Measurements from ENCODE around the gene SORL1-AS1.
"Not testable (repeated sequence)": the region's sequence is repeated elsewhere in the genome, so short reads cannot be mapped to it uniquely, and the experiment has no call there.

SORL1-AS1 gene

GRCh38 chr11:121412000-121412587 is 40.7 kb downstream of the SORL1-AS1 start:
- DNase-seq (ENCODE audit: low spot score in 2 of 2, unreplicated experiment in 2 of 2), result no peak
- Mint-ChIP-seq H3K27me3 (ENCODE audit: low read depth) (no peaks in the 10 kb centered on the region), H3K4me3 (no peak overlapping the region), H3K36me3 (no peaks in the 10 kb centered on the region), H3K27ac (no peak overlapping the region), H3K9me3 (no peaks in the 10 kb centered on the region), H3K4me1 (peaks cover 1% of the 10 kb centered on the region)
- TF ChIP-seq, protein P1, sequence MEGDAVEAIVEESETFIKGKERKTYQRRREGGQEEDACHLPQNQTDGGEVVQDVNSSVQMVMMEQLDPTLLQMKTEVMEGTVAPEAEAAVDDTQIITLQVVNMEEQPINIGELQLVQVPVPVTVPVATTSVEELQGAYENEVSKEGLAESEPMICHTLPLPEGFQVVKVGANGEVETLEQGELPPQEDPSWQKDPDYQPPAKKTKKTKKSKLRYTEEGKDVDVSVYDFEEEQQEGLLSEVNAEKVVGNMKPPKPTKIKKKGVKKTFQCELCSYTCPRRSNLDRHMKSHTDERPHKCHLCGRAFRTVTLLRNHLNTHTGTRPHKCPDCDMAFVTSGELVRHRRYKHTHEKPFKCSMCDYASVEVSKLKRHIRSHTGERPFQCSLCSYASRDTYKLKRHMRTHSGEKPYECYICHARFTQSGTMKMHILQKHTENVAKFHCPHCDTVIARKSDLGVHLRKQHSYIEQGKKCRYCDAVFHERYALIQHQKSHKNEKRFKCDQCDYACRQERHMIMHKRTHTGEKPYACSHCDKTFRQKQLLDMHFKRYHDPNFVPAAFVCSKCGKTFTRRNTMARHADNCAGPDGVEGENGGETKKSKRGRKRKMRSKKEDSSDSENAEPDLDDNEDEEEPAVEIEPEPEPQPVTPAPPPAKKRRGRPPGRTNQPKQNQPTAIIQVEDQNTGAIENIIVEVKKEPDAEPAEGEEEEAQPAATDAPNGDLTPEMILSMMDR (IDR thresholded peaks at IDR 0.05; ENCODE audit: unreplicated experiment), result no peak

DNA sequence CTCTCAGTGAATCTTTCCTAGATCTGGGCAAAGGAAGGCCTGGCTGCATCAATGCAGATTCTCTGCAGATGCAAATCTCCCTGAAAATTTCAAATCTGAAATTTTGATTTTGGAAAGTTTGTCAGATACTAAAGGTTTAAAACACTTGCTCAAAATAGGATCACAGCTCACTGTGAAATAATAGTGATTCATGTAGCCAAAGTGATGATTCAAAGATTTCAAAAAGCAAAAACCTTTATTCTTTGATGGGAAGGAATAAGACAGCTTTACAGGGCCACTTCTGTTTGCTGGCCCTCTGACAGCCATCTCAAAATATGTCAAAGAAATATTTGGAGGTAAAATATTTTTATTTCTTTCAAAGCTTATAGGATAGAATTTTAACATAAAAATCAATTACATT is 41.4 kb downstream of the SORL1-AS1 start:
- not testable (repeated sequence) for H3K4me3 Mint-ChIP-seq; H3K4me1 Mint-ChIP-seq; H3K27ac Mint-ChIP-seq; H3K9me3 Mint-ChIP-seq; H3K36me3 Mint-ChIP-seq; H3K27me3 Mint-ChIP-seq (ENCODE audit: low read depth); DNase-seq (ENCODE audit: low spot score in 2 of 2, unreplicated experiment in 2 of 2)

- not testable (repeated sequence) for DNase-seq (ENCODE audit: low spot score in 2 of 2, unreplicated experiment in 2 of 2); H3K27me3 Mint-ChIP-seq (ENCODE audit: low read depth); H3K4me3 Mint-ChIP-seq; H3K9me3 Mint-ChIP-seq; H3K27ac Mint-ChIP-seq; H3K36me3 Mint-ChIP-seq; H3K4me1 Mint-ChIP-seq
Observed at GRCh38 chr11:121410041-121410440, 42.7 kb downstream of the SORL1-AS1 start.

DNA sequence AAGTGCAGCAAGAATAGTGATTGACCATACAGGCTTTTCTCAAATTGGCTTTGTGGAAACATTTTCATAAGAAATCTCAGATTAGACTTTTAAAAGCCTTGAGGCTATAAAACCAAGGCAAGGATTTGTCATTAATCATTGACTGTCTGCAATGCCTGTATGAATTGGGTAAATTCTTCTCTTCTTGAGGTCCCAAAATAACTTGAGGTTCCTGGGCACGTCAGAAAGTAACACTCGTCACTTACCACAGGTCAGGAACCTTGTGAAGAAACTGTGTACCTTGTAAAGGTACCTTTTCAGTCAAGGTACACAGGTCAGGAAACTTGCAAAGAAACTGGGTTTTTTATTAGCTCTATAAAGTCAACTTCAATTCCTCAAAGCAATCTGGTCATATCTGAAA is 43.9 kb downstream of the SORL1-AS1 start:
- Mint-ChIP-seq H3K36me3 (no peaks in the 10 kb centered on the region), H3K27ac (no peak overlapping the region), H3K4me1 (no peaks in the 10 kb centered on the region), H3K27me3 (ENCODE audit: low read depth) (no peaks in the 10 kb centered on the region), H3K9me3 (peaks cover 4% of the 10 kb centered on the region), H3K4me3 (no peak overlapping the region)
- no peak for DNase-seq (ENCODE audit: low spot score in 2 of 2, unreplicated experiment in 2 of 2)
- TF ChIP-seq, protein P1 (IDR thresholded peaks at IDR 0.05; ENCODE audit: unreplicated experiment), result no peak

DNA sequence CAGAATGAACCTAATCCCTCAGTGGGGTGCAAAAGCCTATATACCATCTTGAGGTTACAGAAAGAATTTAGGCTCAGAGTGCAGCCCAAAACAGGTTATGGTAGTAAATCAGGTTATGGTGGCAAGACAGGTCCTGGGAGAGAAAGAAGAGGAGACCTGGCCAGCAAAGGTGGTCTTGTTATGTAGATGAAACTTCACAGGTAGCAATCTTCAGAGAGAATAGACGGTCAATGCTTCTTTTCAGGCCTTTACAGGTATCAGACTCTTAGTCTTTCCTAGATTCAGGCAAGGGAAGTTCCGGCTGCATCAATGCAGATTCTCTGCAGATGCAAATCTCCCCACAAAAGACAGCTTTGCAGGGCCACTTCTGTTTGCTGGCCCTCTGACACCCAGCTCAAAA is 46.5 kb downstream of the SORL1-AS1 start:
- Mint-ChIP-seq H3K4me1 (no peaks in the 10 kb centered on the region), H3K27me3 (ENCODE audit: low read depth) (no peaks in the 10 kb centered on the region), H3K9me3 (peaks cover 17% of the 10 kb centered on the region), H3K4me3 (no peak overlapping the region), H3K27ac (no peak overlapping the region), H3K36me3 (no peaks in the 10 kb centered on the region)
- no peak for DNase-seq (ENCODE audit: low spot score in 2 of 2, unreplicated experiment in 2 of 2)
- TF ChIP-seq, protein P1 (IDR thresholded peaks at IDR 0.05; ENCODE audit: unreplicated experiment), result no peak

DNA sequence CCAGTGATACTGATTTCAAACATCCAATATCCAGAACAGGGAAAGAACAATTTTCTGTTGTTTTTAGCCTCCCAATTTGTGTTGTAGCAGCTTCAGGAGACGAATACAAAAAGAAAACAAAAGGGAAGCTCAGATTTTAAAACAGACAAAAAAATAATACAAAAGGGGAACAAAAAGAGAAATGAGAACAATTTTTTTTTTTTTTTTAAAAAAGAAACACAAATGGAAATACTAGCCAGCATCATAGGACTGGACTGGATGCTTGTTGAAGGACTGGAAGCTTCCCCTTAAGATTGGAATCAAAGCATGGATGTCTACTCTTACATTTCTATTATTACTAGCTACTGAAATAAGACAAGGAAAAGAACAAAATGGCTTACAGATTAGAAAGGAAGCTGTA is 47.1 kb downstream of the SORL1-AS1 start:
- DNase-seq (ENCODE audit: low spot score in 2 of 2, unreplicated experiment in 2 of 2), result no peak
- no peak overlapping the region for H3K4me3 Mint-ChIP-seq
- H3K36me3 Mint-ChIP-seq, result no peaks in the 10 kb centered on the region
- peaks cover 21% of the 10 kb centered on the region for H3K9me3 Mint-ChIP-seq
- TF ChIP-seq, protein P1 (IDR thresholded peaks at IDR 0.05; ENCODE audit: unreplicated experiment), result no peak
- H3K27ac Mint-ChIP-seq, result no peak overlapping the region
- H3K4me1 Mint-ChIP-seq, result no peaks in the 10 kb centered on the region
- H3K27me3 Mint-ChIP-seq (ENCODE audit: low read depth), result no peaks in the 10 kb centered on the region

DNA sequence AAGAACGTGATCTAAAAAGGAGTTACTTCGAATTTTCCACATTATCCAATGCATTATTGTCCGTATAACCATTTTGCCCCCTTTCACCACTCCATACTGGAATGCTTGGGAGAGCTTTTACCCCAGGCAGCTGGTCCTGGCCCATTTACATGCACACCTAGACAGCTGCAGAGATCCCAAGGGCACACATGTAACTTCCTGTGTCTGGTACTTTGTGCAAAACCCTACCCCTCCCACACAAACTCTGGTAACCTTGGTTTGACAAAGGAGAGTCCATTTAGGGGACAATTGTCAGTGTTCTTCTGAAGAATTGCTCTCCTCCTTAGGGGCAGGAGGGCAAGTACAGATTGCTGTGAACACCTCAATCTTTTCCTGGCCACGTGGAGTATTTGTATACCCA is 58.0 kb downstream of the SORL1-AS1 start:
- Mint-ChIP-seq H3K27ac (no peak overlapping the region), H3K9me3 (peaks cover 4% of the 10 kb centered on the region), H3K4me3 (no peak overlapping the region), H3K27me3 (ENCODE audit: low read depth) (peaks cover 4% of the 10 kb centered on the region), H3K36me3 (no peaks in the 10 kb centered on the region), H3K4me1 (peaks cover under 1% of the 10 kb centered on the region)
- no peak for DNase-seq (ENCODE audit: low spot score in 2 of 2, unreplicated experiment in 2 of 2)
- TF ChIP-seq, protein P1 (IDR thresholded peaks at IDR 0.05; ENCODE audit: unreplicated experiment), result no peak
